HEK293 (cell line): ENCODE results near the gene PRM3.

ENCODE experiments used
- HOXC10 ChIP-seq: sonication (generic); formaldehyde crosslinking; IDR thresholded peaks from 2 replicates; pipeline ENCODE4 v1.8.1; 2023; ENCODE audit warnings: mild to moderate bottlenecking, missing genetic modification reagents
- PATZ1 ChIP-seq: fragments of 450-650 bp; formaldehyde crosslinking; IDR thresholded peaks from 2 replicates; pipeline ENCODE4 v1.5.1; 2016; ENCODE audit warnings: missing biosample characterization, missing genetic modification characterization
- PBX3 ChIP-seq: sonication (generic); formaldehyde crosslinking; IDR thresholded peaks from 2 replicates; pipeline ENCODE4 v1.8.1; 2022; ENCODE audit warnings: mild to moderate bottlenecking, moderate library complexity, missing genetic modification reagents
- SALL2 ChIP-seq: fragments of 450-650 bp; formaldehyde crosslinking; IDR thresholded peaks from 2 replicates; pipeline ENCODE4 v1.5.0; 2017; ENCODE audit warnings: missing biosample characterization, mild to moderate bottlenecking, missing genetic modification characterization, borderline replicate concordance
- SCRT1 ChIP-seq: fragments of 450-650 bp; formaldehyde crosslinking; IDR thresholded peaks from 2 replicates; pipeline ENCODE4 v1.5.1; 2016; ENCODE audit warnings: missing biosample characterization, missing genetic modification characterization, borderline replicate concordance
- SCRT2 ChIP-seq: fragments of 450-650 bp; formaldehyde crosslinking; IDR thresholded peaks from 2 replicates; pipeline ENCODE4 v1.5.1; 2016; ENCODE audit warnings: missing biosample characterization, missing genetic modification characterization
- TRIM28 ChIP-seq: IDR thresholded peaks from 2 replicates; pipeline ENCODE4 v1.6.1; 2011; ENCODE audit warnings: low read length, control low read depth, borderline replicate concordance
- WT1 ChIP-seq: fragments of 450-650 bp; formaldehyde crosslinking; IDR thresholded peaks from 2 replicates; pipeline ENCODE4 v1.5.1; 2016; ENCODE audit warnings: missing biosample characterization, missing genetic modification characterization
- ZEB2 ChIP-seq: fragments of 450-650 bp; formaldehyde crosslinking; IDR thresholded peaks from 2 replicates; pipeline ENCODE4 v1.5.1; 2016; ENCODE audit warnings: missing biosample characterization, missing genetic modification characterization
- ZIC2 ChIP-seq: fragments of 450-650 bp; formaldehyde crosslinking; IDR thresholded peaks from 2 replicates; pipeline ENCODE4 v1.5.1; 2016; ENCODE audit warnings: missing biosample characterization, missing genetic modification characterization
- ZNF112 ChIP-seq: fragments of 450-650 bp; formaldehyde crosslinking; IDR thresholded peaks from 2 replicates; pipeline ENCODE4 v1.5.0; 2017; ENCODE audit warnings: missing biosample characterization, missing genetic modification characterization
- ZNF114 ChIP-seq: fragments of 450-650 bp; formaldehyde crosslinking; IDR thresholded peaks from 2 replicates; pipeline ENCODE4 v1.5.0; 2017; ENCODE audit warnings: missing biosample characterization, missing genetic modification characterization
- ZNF174 ChIP-seq: fragments of 450-650 bp; formaldehyde crosslinking; IDR thresholded peaks from 2 replicates; pipeline ENCODE4 v1.5.0; 2017; ENCODE audit warnings: missing biosample characterization, mild to moderate bottlenecking, missing genetic modification characterization
- ZNF248 ChIP-seq: fragments of 450-650 bp; formaldehyde crosslinking; IDR thresholded peaks from 2 replicates; pipeline ENCODE4 v1.5.1; 2017; ENCODE audit warnings: missing biosample characterization, missing genetic modification characterization
- ZNF274 ChIP-seq, 2 experiments: fragments of 200-500 bp in 1 of 2; fragments of 450-650 bp in 1 of 2; sonication (Bioruptor generic) in 1 of 2; formaldehyde crosslinking in 1 of 2; IDR thresholded peaks; 2 replicates each; pipeline versions ENCODE4 v1.5.1 to v1.6.1; 2014 to 2016; ENCODE audit warnings: borderline replicate concordance in 1 of 2, inconsistent platforms in 1 of 2, low read length in 1 of 2, missing biosample characterization in 1 of 2, missing genetic modification characterization in 1 of 2
- ZNF324 ChIP-seq: fragments of 450-650 bp; formaldehyde crosslinking; IDR thresholded peaks from 2 replicates; pipeline ENCODE4 v1.5.1; 2016; ENCODE audit warnings: missing biosample characterization, missing genetic modification characterization
- ZNF335 ChIP-seq: fragments of 450-650 bp; formaldehyde crosslinking; conservative IDR thresholded peaks from 2 replicates; pipeline ENCODE4 v1.5.1; 2016; ENCODE audit warnings: missing biosample characterization, missing genetic modification characterization
- ZNF350 ChIP-seq: fragments of 450-650 bp; formaldehyde crosslinking; IDR thresholded peaks from 2 replicates; pipeline ENCODE4 v1.5.0; 2017; ENCODE audit warnings: missing biosample characterization, mild to moderate bottlenecking, missing genetic modification characterization
- ZNF354C ChIP-seq: fragments of 450-650 bp; formaldehyde crosslinking; IDR thresholded peaks from 2 replicates; pipeline ENCODE4 v1.5.1; 2016; ENCODE audit warnings: missing biosample characterization, missing genetic modification characterization, low read depth, borderline replicate concordance
- ZNF37A ChIP-seq: fragments of 450-650 bp; IDR thresholded peaks from 2 replicates; pipeline ENCODE4 v1.5.1; 2018; ENCODE audit warnings: missing biosample characterization, missing genetic modification characterization
- ZNF391 ChIP-seq: fragments of 450-650 bp; formaldehyde crosslinking; IDR thresholded peaks from 2 replicates; pipeline ENCODE4 v1.5.1; 2016; ENCODE audit warnings: low read depth, missing biosample characterization, missing genetic modification characterization, borderline replicate concordance
- ZNF416 ChIP-seq: fragments of 450-650 bp; formaldehyde crosslinking; IDR thresholded peaks from 2 replicates; pipeline ENCODE4 v1.5.1; 2016; ENCODE audit warnings: missing biosample characterization, missing genetic modification characterization
- ZNF513 ChIP-seq: fragments of 450-650 bp; IDR thresholded peaks from 2 replicates; pipeline ENCODE4 v1.5.1; 2018; ENCODE audit warnings: missing biosample characterization, missing genetic modification characterization
- ZNF514 ChIP-seq: fragments of 450-650 bp; formaldehyde crosslinking; IDR thresholded peaks from 2 replicates; pipeline ENCODE4 v1.5.1; 2016; ENCODE audit warnings: missing biosample characterization, missing genetic modification characterization
- ZNF580 ChIP-seq: fragments of 450-650 bp; formaldehyde crosslinking; IDR thresholded peaks from 2 replicates; pipeline ENCODE4 v1.5.1; 2016; ENCODE audit warnings: missing biosample characterization, missing genetic modification characterization
- ZNF596 ChIP-seq: fragments of 450-650 bp; IDR thresholded peaks from 2 replicates; pipeline ENCODE4 v1.5.0; 2018; ENCODE audit warnings: missing biosample characterization, mild to moderate bottlenecking, missing genetic modification characterization, moderate library complexity
- ZNF623 ChIP-seq: fragments of 450-650 bp; formaldehyde crosslinking; IDR thresholded peaks from 2 replicates; pipeline ENCODE4 v1.5.1; 2016; ENCODE audit warnings: missing biosample characterization, missing genetic modification characterization
- ZNF654 ChIP-seq: fragments of 450-650 bp; formaldehyde crosslinking; IDR thresholded peaks from 2 replicates; pipeline ENCODE4 v1.5.1; 2016; ENCODE audit warnings: low read depth, missing biosample characterization, missing genetic modification characterization
- ZNF664 ChIP-seq: fragments of 450-650 bp; formaldehyde crosslinking; IDR thresholded peaks from 2 replicates; pipeline ENCODE4 v1.5.1; 2016; ENCODE audit warnings: missing biosample characterization, missing genetic modification characterization
- ZNF670 ChIP-seq: fragments of 450-650 bp; formaldehyde crosslinking; IDR thresholded peaks from 2 replicates; pipeline ENCODE4 v1.5.1; 2016; ENCODE audit warnings: missing biosample characterization, missing genetic modification characterization, low read depth
- ZNF768 ChIP-seq: fragments of 450-650 bp; formaldehyde crosslinking; IDR thresholded peaks from 2 replicates; pipeline ENCODE4 v1.5.1; 2018; ENCODE audit warnings: missing biosample characterization, mild to moderate bottlenecking, missing genetic modification characterization
- ZSCAN30 ChIP-seq: fragments of 450-650 bp; IDR thresholded peaks from 2 replicates; pipeline ENCODE4 v1.5.1; 2018; ENCODE audit warnings: missing biosample characterization, mild to moderate bottlenecking, missing genetic modification characterization, moderate library complexity
- TF ChIP-seq, protein P1 (sequence below): fragments of 450-650 bp; formaldehyde crosslinking; IDR thresholded peaks from 2 replicates; pipeline ENCODE4 v1.5.1; 2017; ENCODE audit warnings: missing biosample characterization, missing genetic modification characterization

PRM3 gene

GRCh38 chr16:11255737-11256660 lies 17.4 kb downstream of the PRM3 start, which contains the start of gene SOCS1 (continued):
- peak; percentile 90 for TF ChIP-seq PATZ1
- TF ChIP-seq ZNF350 (tag by site-specific recombination), result no peak
- no peak for TF ChIP-seq ZNF37A (tag by site-specific recombination)
- TF ChIP-seq ZNF174 (tag by site-specific recombination), result 0 out of 2 replicates have a peak, but pooled peaks have one; percentile 20
- TF ChIP-seq ZNF654 (tag by site-specific recombination), result no peak
- 0 out of 2 replicates have a peak, but pooled peaks have one; percentile 10 for TF ChIP-seq ZNF580
- peak; percentile 7; the same call in 1 of the 2 replicates for TF ChIP-seq ZSCAN30
- no peak for TF ChIP-seq ZNF112
- TF ChIP-seq, protein P1, sequence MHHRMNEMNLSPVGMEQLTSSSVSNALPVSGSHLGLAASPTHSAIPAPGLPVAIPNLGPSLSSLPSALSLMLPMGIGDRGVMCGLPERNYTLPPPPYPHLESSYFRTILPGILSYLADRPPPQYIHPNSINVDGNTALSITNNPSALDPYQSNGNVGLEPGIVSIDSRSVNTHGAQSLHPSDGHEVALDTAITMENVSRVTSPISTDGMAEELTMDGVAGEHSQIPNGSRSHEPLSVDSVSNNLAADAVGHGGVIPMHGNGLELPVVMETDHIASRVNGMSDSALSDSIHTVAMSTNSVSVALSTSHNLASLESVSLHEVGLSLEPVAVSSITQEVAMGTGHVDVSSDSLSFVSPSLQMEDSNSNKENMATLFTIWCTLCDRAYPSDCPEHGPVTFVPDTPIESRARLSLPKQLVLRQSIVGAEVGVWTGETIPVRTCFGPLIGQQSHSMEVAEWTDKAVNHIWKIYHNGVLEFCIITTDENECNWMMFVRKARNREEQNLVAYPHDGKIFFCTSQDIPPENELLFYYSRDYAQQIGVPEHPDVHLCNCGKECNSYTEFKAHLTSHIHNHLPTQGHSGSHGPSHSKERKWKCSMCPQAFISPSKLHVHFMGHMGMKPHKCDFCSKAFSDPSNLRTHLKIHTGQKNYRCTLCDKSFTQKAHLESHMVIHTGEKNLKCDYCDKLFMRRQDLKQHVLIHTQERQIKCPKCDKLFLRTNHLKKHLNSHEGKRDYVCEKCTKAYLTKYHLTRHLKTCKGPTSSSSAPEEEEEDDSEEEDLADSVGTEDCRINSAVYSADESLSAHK, result no peak
- TF ChIP-seq ZNF670, result no peak
- TF ChIP-seq ZNF335, result peak; percentile 100
- no peak for TF ChIP-seq ZNF248 (tag by site-specific recombination)
- no peak for TF ChIP-seq HOXC10
- TF ChIP-seq WT1 (tag by site-specific recombination), result 0 out of 2 replicates have a peak, but pooled peaks have one; percentile 60
- no peak for TF ChIP-seq ZNF623 (tag by site-specific recombination)
- TF ChIP-seq SALL2 (tag by site-specific recombination), result no peak
- TF ChIP-seq SCRT1 (tag by site-specific recombination), result no peak
- TF ChIP-seq ZNF596, result no peak
- no peak for TF ChIP-seq SCRT2 (tag by site-specific recombination)
- TF ChIP-seq ZNF514 (tag by site-specific recombination), result no peak
- TF ChIP-seq ZNF513 (tag by site-specific recombination), result no peak
- no peak for TF ChIP-seq ZNF664 (tag by site-specific recombination)
- TF ChIP-seq ZEB2, result peak; percentile 55
- peak; percentile 51; the same call in 1 of the 2 replicates for TF ChIP-seq PBX3
- peak; percentile 82 for TF ChIP-seq ZNF324 (tag by site-specific recombination)
- no peak for TF ChIP-seq ZNF768 (tag by site-specific recombination)
- TF ChIP-seq ZNF391, result peak; percentile 88; the same call in 1 of the 2 replicates
- peak; percentile 90; the same call in 1 of the 2 replicates for TF ChIP-seq ZIC2 (tag by site-specific recombination)
- no peak for TF ChIP-seq ZNF416
- no peak for TF ChIP-seq ZNF354C (tag by site-specific recombination)
- TF ChIP-seq ZNF114 (tag by site-specific recombination), result no peak
- no peak for TF ChIP-seq ZNF274 (IDR thresholded peaks at IDR 0.05; ENCODE audit: low read length)
- TF ChIP-seq ZNF274 (tag by site-specific recombination; IDR thresholded peaks at IDR 0.05; ENCODE audit: borderline replicate concordance), result no peak
- TF ChIP-seq TRIM28, result no peak
